Mesodermal cell (in vitro differentiated cells): ENCODE measurements around the gene KIF26B.

Experiments
- H3K27ac ChIP-seq: 2 replicates; pipeline ENCODE4 v1.7.0; 2013; ENCODE audit warnings: mild to moderate bottlenecking, low read depth, low read length, moderate library complexity; ENCODE audit not compliant: severe bottlenecking
- H3K36me3 ChIP-seq: 2 replicates; pipeline ENCODE4 v1.7.1; 2013; ENCODE audit warnings: mild to moderate bottlenecking, low read length, moderate library complexity; ENCODE audit not compliant: control insufficient read depth, insufficient read depth
- H3K4me1 ChIP-seq: one replicate; pipeline ENCODE4 v1.7.1; 2013; ENCODE audit warnings: mild to moderate bottlenecking, low read length; ENCODE audit not compliant: insufficient read depth, control insufficient read depth, poor library complexity, severe bottlenecking
- H3K4me3 ChIP-seq: 2 replicates; pipeline ENCODE4 v1.7.0; 2013; ENCODE audit warnings: low read length, control low read depth, mild to moderate bottlenecking; ENCODE audit not compliant: insufficient read depth, poor library complexity, severe bottlenecking; ENCODE audit errors: extremely low read depth
- H3K9me3 ChIP-seq: 2 replicates; pipeline ENCODE4 v1.7.1; 2013; ENCODE audit warnings: mild to moderate bottlenecking, low read length, moderate library complexity; ENCODE audit not compliant: control insufficient read depth
- WGBS, 2 experiments: methylation state at CpG; one replicate each; pipeline ENCODE4 v1.1.5; 2013; ENCODE audit warnings: missing lambda C conversion rate in 2 of 2; ENCODE audit not compliant: insufficient coverage in 2 of 2; 5-methylcytosine and 5-hydroxymethylcytosine counted together

KIF26B gene

GRCh38 chr1:245241526-245242130, 86.8 kb downstream of the KIF26B start:
- H3K9me3 ChIP-seq: no peaks in the 10 kb centered on the region
- no peaks in the 10 kb centered on the region for H3K4me1 ChIP-seq
- 91 to 92% methylated on average over 12 to 13 of the region's 14 CpGs for WGBS, 2 experiments
- no peak overlapping the region for H3K27ac ChIP-seq
- H3K36me3 ChIP-seq: no peaks in the 10 kb centered on the region
- no peak overlapping the region for H3K4me3 ChIP-seq

- Histone ChIP-seq H3K27ac (no peak overlapping the region), H3K4me3 (no peak overlapping the region), H3K4me1 (no peaks in the 10 kb centered on the region), H3K9me3 (no peaks in the 10 kb centered on the region), H3K36me3 (no peaks in the 10 kb centered on the region)
- 83% methylated on average over 1 of the region's 1 CpG; no CpG with 5 or more reads in 1 of the 2 experiments for WGBS, 2 experiments
Observed at GRCh38 chr1:245242989-245243388, 88.2 kb downstream of the KIF26B start.

GRCh38 chr1:245245021-245245667, 90.4 kb downstream of the KIF26B start:
- peaks cover 3% of the 10 kb centered on the region for H3K36me3 ChIP-seq
- no peaks in the 10 kb centered on the region for H3K4me1 ChIP-seq
- no peaks in the 10 kb centered on the region for H3K9me3 ChIP-seq
- no peak overlapping the region for H3K27ac ChIP-seq
- no peak overlapping the region for H3K4me3 ChIP-seq
- WGBS, 2 experiments: 86 to 91% methylated on average over 10 of the region's 11 CpGs

GRCh38 chr1:245246433-245246832, 91.6 kb downstream of the KIF26B start:
- Histone ChIP-seq H3K27ac (no peak overlapping the region), H3K36me3 (peaks cover 3% of the 10 kb centered on the region)
- 86 to 100% methylated on average over 2 to 3 of the region's 4 CpGs for WGBS, 2 experiments

GRCh38 chr1:245247356-245247755, 92.6 kb downstream of the KIF26B start:
- 92 to 94% methylated on average over 11 of the region's 12 CpGs for WGBS, 2 experiments
- Histone ChIP-seq H3K9me3 (no peaks in the 10 kb centered on the region), H3K27ac (no peak overlapping the region), H3K36me3 (peaks cover 3% of the 10 kb centered on the region), H3K4me3 (no peak overlapping the region), H3K4me1 (no peaks in the 10 kb centered on the region)

More at GRCh38 chr1:245246433-245246832, 91.6 kb downstream of the KIF26B start:
- Histone ChIP-seq H3K4me1 (no peaks in the 10 kb centered on the region), H3K9me3 (no peaks in the 10 kb centered on the region), H3K4me3 (no peak overlapping the region)

GRCh38 chr1:245247801-245248200, 93.0 kb downstream of the KIF26B start:
- Histone ChIP-seq H3K9me3 (no peaks in the 10 kb centered on the region), H3K4me3 (no peak overlapping the region), H3K27ac (no peak overlapping the region), H3K36me3 (peaks cover 3% of the 10 kb centered on the region), H3K4me1 (no peaks in the 10 kb centered on the region)
- WGBS, 2 experiments: 90 to 100% methylated on average over 4 of the region's 7 CpGs

GRCh38 chr1:245248231-245248731, 93.5 kb downstream of the KIF26B start:
- H3K9me3 ChIP-seq: no peaks in the 10 kb centered on the region
- H3K36me3 ChIP-seq: peaks cover 3% of the 10 kb centered on the region
- H3K27ac ChIP-seq: no peak overlapping the region
- H3K4me3 ChIP-seq: no peak overlapping the region
- WGBS, 2 experiments: 94 to 96% methylated on average over 13 to 17 of the region's 18 CpGs
- no peaks in the 10 kb centered on the region for H3K4me1 ChIP-seq

GRCh38 chr1:245255783-245256182, 101.0 kb downstream of the KIF26B start:
- H3K36me3 ChIP-seq: no peaks in the 10 kb centered on the region
- H3K27ac ChIP-seq: no peak overlapping the region
- 72% methylated on average over 3 of the region's 3 CpGs; no CpG with 5 or more reads in 1 of the 2 experiments for WGBS, 2 experiments
- no peaks in the 10 kb centered on the region for H3K9me3 ChIP-seq
- no peaks in the 10 kb centered on the region for H3K4me1 ChIP-seq
- H3K4me3 ChIP-seq: no peak overlapping the region

- no peak overlapping the region for H3K27ac ChIP-seq
- H3K4me1 ChIP-seq: no peaks in the 10 kb centered on the region
- H3K9me3 ChIP-seq: no peaks in the 10 kb centered on the region
- H3K36me3 ChIP-seq: no peaks in the 10 kb centered on the region
- 25 to 36% methylated on average over 4 to 5 of the region's 6 CpGs for WGBS, 2 experiments
- no peak overlapping the region for H3K4me3 ChIP-seq
Observed at GRCh38 chr1:245256528-245256927, 101.7 kb downstream of the KIF26B start.

GRCh38 chr1:245258271-245258920, 103.6 kb downstream of the KIF26B start:
- H3K4me3 ChIP-seq: no peak overlapping the region
- no peaks in the 10 kb centered on the region for H3K36me3 ChIP-seq
- H3K9me3 ChIP-seq: no peaks in the 10 kb centered on the region
- no peak overlapping the region for H3K27ac ChIP-seq
- WGBS, 2 experiments: 86 to 88% methylated on average over 10 to 12 of the region's 12 CpGs
- peaks cover 7% of the 10 kb centered on the region for H3K4me1 ChIP-seq
